ENCODE measurements around the gene EPM2AIP1.

Gene EPM2AIP1

GRCh38 chr3:36944641-36945270 lies 48.2 kb downstream of the EPM2AIP1 start, which contains the start of gene TRANK1:
TRANK1 (minus strand) TSS chr3:36945054; CDS start chr3:36944809, 245 bp downstream.
- peak; percentile 6 for DNase-seq

- DNase-seq, result peak; percentile 12
Measured at GRCh38 chr3:36944012-36944640, 48.8 kb downstream of the EPM2AIP1 start.

DNA sequence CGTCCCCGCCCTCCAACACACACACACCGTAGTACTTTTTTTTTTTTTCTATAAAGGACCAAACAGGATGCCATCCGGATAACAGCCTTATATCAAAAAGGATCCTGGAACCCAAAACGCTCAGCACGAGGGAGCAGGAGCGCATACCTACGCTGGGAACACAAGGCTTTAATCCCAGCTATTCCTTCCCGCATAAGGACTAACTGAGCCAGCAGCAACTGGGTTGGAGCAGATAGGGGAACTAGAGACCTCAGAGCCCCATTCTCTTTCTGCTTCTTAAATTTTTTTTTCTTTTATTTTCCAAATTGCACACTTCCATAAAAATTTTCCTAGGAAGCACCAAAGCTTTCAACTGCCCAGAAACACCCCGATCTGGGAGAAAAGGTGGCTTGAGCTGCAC lies 49.3 kb downstream of the EPM2AIP1 start:
- DNase-seq, result no peak

- DNase-seq, result no peak
Measured at GRCh38 chr3:36942638-36943248, 50.2 kb downstream of the EPM2AIP1 start.

GRCh38 chr3:36941658-36942057 lies 51.3 kb downstream of the EPM2AIP1 start:
- no peak for DNase-seq

DNA sequence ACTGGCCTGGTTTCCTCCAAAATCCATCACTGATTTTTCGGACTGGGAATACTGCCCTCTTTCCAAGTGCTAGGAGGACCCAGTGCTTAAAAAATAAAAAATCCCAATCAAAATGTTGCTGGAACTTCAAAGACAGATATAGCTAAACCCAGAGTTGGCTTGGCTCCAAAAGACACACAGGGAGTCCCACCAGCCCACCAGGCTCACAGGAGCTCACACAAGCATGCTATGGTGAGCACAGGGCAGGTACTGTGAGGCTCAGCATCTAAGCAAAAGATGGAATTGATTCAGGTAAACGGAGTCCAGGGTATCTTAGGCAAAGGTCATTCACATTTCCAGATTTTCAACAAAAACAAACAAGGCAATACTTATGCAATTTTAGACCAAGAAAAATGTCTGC lies 51.8 kb downstream of the EPM2AIP1 start:
- DNase-seq, result no peak

GRCh38 chr3:36937492-36937891 lies 55.4 kb downstream of the EPM2AIP1 start:
- no peak for DNase-seq

All from DMS79 (cell line).